Lower leg skin (tissue), 4 donors: ENCODE measurements around the gene CDC20. TPM values are rescaled to one million over a fixed set of nuclear protein-coding genes. Genes with fewer than 3 reads are reported as not detected.

Experiments used
- DNase-seq, 2 donors: peaks; one replicate each; pipeline ENCODE4 v3.0.0-alpha.2; 2019; ENCODE audit warnings: low spot score in 2 of 2
- H3K4me3 ChIP-seq: fragments of 200-600 bp; sonication (generic); 2 replicates; pipeline ENCODE4 v1.5.1; 2017; ENCODE audit warnings: mild to moderate bottlenecking, low read depth; ENCODE audit not compliant: poor library complexity, severe bottlenecking
- POLR2A ChIP-seq, 2 donors: fragments of 450-650 bp; IDR thresholded peaks; one replicate each; pipeline ENCODE4 v1.6.1; 2016 to 2017; ENCODE audit warnings: antibody characterized with exemption in 2 of 2, mild to moderate bottlenecking in 1 of 2, moderate library complexity in 1 of 2
- whole genome bisulfite sequencing, 2 donors: methylation state at CpG; one replicate each; pipeline ENCODE4 v1.1.5; 2018; 5-methylcytosine and 5-hydroxymethylcytosine counted together
- intact Hi-C: fragments of 100-400 bp; cut with DNase I; formaldehyde crosslinking; loops from one replicate; pipeline ENCODE4 v1.15.0; 2023; ENCODE audit warnings: low total_unique reads
- total RNA-seq, 4 donors: library from RNA; depleted of rRNA; stranded (reverse); fragments of >200 nt; gene quantifications; one replicate each; pipeline ENCODE4 v1.1.0, GENCODE V29; 2016
- TF ChIP-seq, protein P1 (sequence below), 3 donors: fragments of 450-650 bp; IDR thresholded peaks; one replicate each; pipeline ENCODE4 v1.5.1; 2016; ENCODE audit warnings: antibody characterized with exemption in 3 of 3, mild to moderate bottlenecking in 3 of 3, moderate library complexity in 2 of 3

CDC20 gene
- total RNA-seq, 4 donors from 2014 or later, result 2.7 to 12.1 (median 6.5) TPM

- TF ChIP-seq POLR2A (IDR thresholded peaks at IDR 0.05), result no peak
- TF ChIP-seq, protein P1, sequence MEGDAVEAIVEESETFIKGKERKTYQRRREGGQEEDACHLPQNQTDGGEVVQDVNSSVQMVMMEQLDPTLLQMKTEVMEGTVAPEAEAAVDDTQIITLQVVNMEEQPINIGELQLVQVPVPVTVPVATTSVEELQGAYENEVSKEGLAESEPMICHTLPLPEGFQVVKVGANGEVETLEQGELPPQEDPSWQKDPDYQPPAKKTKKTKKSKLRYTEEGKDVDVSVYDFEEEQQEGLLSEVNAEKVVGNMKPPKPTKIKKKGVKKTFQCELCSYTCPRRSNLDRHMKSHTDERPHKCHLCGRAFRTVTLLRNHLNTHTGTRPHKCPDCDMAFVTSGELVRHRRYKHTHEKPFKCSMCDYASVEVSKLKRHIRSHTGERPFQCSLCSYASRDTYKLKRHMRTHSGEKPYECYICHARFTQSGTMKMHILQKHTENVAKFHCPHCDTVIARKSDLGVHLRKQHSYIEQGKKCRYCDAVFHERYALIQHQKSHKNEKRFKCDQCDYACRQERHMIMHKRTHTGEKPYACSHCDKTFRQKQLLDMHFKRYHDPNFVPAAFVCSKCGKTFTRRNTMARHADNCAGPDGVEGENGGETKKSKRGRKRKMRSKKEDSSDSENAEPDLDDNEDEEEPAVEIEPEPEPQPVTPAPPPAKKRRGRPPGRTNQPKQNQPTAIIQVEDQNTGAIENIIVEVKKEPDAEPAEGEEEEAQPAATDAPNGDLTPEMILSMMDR (IDR thresholded peaks at IDR 0.05), result peak in 1 of 3 donors; percentile 17
- no peak overlapping the region for H3K4me3 ChIP-seq
- DNase-seq, result peak in 1 of 2 donors; percentile 20
- 69 to 73% methylated on average over 4 of the region's 4 CpGs for WGBS, 2 donors
- intact Hi-C loops, result no loop called here
These were observed 14.4 kb upstream of the CDC20 start for GRCh38 chr1:43344267-43344850.

GRCh38 chr1:43345120-43345519 is 13.7 kb upstream of the CDC20 start:
- intact Hi-C loops, result no loop called here

DNA sequence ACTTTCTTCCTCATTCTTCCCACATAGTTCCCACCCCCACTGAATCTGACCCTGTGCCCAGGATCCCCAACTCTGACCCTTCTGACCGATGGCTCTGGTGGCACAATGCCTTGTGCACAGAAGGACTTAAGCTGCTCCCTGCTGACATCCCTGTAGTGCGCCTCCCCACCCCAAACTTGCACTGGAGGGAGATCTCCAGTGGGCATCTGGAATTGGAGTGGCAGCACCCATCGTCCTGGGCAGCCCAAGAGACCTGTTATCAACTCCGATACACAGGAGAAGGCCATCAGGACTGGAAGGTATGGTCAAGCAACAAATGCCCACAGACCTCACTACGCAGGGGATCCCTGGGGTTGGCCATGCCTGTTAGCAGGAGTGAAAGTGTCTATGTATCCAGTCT is 12.1 kb upstream of the CDC20 start:
- no peak for TF ChIP-seq POLR2A (IDR thresholded peaks at IDR 0.05)
- TF ChIP-seq, protein P1 (IDR thresholded peaks at IDR 0.05), result no peak
- 90 to 91% methylated on average over 3 to 5 of the region's 5 CpGs for WGBS, 2 donors
- no peak overlapping the region for H3K4me3 ChIP-seq
- peak in 1 of 2 donors; percentile 83 for DNase-seq
- intact Hi-C loops, result no loop called here

More at GRCh38 chr1:43345120-43345519, 13.7 kb upstream of the CDC20 start:
- H3K4me3 ChIP-seq, result no peak overlapping the region
- DNase-seq, result no peak
- TF ChIP-seq, protein P1 (IDR thresholded peaks at IDR 0.05), result no peak
- TF ChIP-seq POLR2A (IDR thresholded peaks at IDR 0.05), result no peak
- 57 to 64% methylated on average over 3 of the region's 3 CpGs for WGBS, 2 donors

GRCh38 chr1:43348343-43348808 is 10.4 kb upstream of the CDC20 start:
- intact Hi-C loops, result no loop called here
- DNase-seq, result peak in 1 of 2 donors; percentile 88
- TF ChIP-seq, protein P1 (IDR thresholded peaks at IDR 0.05), result no peak
- no peak for TF ChIP-seq POLR2A (IDR thresholded peaks at IDR 0.05)
- peak overlapping the region; percentile 17 for H3K4me3 ChIP-seq
- WGBS, 2 donors, result 8 to 22% methylated on average over 19 to 22 of the region's 22 CpGs

DNA sequence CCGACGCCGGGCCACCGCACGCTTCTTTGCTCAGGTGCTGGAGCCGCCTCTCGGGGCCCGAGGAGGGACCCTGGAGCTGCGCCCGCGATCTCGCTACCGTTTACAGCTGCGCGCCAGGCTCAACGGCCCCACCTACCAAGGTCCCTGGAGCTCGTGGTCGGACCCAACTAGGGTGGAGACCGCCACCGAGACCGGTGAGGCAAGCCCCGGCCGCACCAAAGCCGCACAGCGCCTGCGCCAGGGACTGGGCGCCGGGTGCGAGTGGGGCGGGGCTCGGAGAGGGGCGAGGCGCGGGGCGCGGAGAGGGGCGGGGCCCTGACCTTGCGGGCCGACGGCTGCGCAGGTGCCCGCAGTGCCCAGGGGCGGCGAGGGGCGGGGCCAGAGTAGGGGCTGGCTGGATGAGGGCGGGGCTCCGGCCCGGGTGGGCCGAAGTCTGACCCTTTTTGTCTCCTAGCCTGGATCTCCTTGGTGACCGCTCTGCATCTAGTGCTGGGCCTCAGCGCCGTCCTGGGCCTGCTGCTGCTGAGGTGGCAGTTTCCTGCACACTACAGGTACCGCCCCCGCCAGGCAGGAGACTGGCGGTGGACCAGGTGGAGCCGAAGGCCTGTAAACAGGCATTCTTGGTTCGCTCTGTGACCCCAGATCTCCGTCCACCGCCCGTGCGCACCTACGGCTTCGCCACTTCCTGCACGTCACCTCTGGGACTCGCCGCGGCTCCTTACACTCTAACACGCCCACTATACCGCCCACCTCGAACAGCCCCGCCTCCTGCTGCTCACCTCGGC is 9.8 kb upstream of the CDC20 start:
- 21 to 23% methylated on average over 31 to 48 of the region's 72 CpGs for WGBS, 2 donors

More for the DNA sequence above, 9.8 kb upstream of the CDC20 start:
- peak; percentile 59 to 95 for DNase-seq
- TF ChIP-seq POLR2A (IDR thresholded peaks at IDR 0.05), result no peak
- TF ChIP-seq, protein P1 (IDR thresholded peaks at IDR 0.05), result no peak
- H3K4me3 ChIP-seq, result peak overlapping the region; percentile 17
- intact Hi-C loops, result no loop called here
